Stimulated activated naive CD8-positive, alpha-beta T cell treated with anti-CD3 and anti-CD28 coated beads, Interleukin-15, amount 100 ng/mL, for 72 hours (primary cell): ENCODE measurements around the gene JPH3.

Source experiments
- ATAC-seq: fragments of 150-1000 bp; cut with Tn5 transposase; 2 replicates; pipeline ENCODE4 v1.10.0; 2021; ENCODE audit warnings: mild to moderate bottlenecking, moderate library complexity
- DNase-seq, 2 donors: peaks; one replicate each; pipeline ENCODE4 v3.0.0; 2021 to 2022
- H3K27ac Mint-ChIP-seq, 2 donors: one replicate each; pipeline ENCODE4 v1.8.0; 2022; ENCODE audit warnings: mild to moderate bottlenecking in 2 of 2, mixed read lengths in 2 of 2, moderate library complexity in 2 of 2
- H3K27me3 Mint-ChIP-seq: one replicate; pipeline ENCODE4 v1.8.0; 2022; ENCODE audit warnings: mixed read lengths
- H3K4me1 Mint-ChIP-seq: one replicate; pipeline ENCODE4 v1.8.0; 2022; ENCODE audit warnings: mild to moderate bottlenecking, mixed read lengths
- H3K4me3 Mint-ChIP-seq, 2 donors: one replicate each; pipeline ENCODE4 v1.8.0; 2022; ENCODE audit warnings: mild to moderate bottlenecking in 2 of 2, mixed read lengths in 2 of 2, moderate library complexity in 1 of 2
- H3K9me3 Mint-ChIP-seq, 2 donors: one replicate each; pipeline ENCODE4 v1.8.0; 2022; ENCODE audit warnings: mixed read lengths in 2 of 2

JPH3 gene

DNA sequence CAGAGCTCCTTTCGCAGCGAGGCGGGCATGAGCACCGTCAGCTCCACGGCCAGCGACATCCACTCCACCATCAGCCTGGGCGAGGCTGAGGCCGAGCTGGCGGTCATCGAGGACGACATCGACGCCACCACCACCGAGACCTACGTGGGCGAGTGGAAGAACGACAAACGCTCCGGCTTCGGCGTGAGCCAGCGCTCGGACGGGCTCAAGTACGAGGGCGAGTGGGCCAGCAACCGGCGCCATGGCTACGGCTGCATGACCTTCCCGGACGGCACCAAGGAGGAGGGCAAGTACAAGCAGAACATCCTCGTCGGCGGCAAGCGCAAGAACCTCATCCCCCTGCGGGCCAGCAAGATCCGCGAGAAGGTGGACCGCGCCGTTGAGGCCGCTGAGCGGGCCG is 42.3 kb downstream of the JPH3 start:
- H3K4me1 Mint-ChIP-seq: no peaks in the 10 kb centered on the region
- no peak overlapping the region for H3K4me3 Mint-ChIP-seq
- H3K9me3 Mint-ChIP-seq: no peaks in the 10 kb centered on the region
- DNase-seq (no peak), ATAC-seq (no peak)
- peak overlapping the region in 1 of 2 donors; percentile 72 for H3K27ac Mint-ChIP-seq
- H3K27me3 Mint-ChIP-seq: peaks cover 10% of the 10 kb centered on the region

GRCh38 chr16:87645802-87646201 is 43.5 kb downstream of the JPH3 start:
- ATAC-seq: no peak
- no peaks in the 10 kb centered on the region for H3K9me3 Mint-ChIP-seq
- H3K27ac Mint-ChIP-seq: no peak overlapping the region
- no peak overlapping the region for H3K4me3 Mint-ChIP-seq
- H3K4me1 Mint-ChIP-seq: no peaks in the 10 kb centered on the region
- peaks cover 10% of the 10 kb centered on the region for H3K27me3 Mint-ChIP-seq
- DNase-seq: no peak

GRCh38 chr16:87647431-87648185 is 45.3 kb downstream of the JPH3 start:
- DNase-seq: no peak
- H3K4me1 Mint-ChIP-seq: no peaks in the 10 kb centered on the region
- peaks cover 17% of the 10 kb centered on the region for H3K27me3 Mint-ChIP-seq
- no peak overlapping the region for H3K27ac Mint-ChIP-seq
- ATAC-seq: no peak
- H3K4me3 Mint-ChIP-seq: no peak overlapping the region
- H3K9me3 Mint-ChIP-seq: no peaks in the 10 kb centered on the region

- no peak overlapping the region for H3K27ac Mint-ChIP-seq
- peaks cover 17% of the 10 kb centered on the region for H3K27me3 Mint-ChIP-seq
- no peaks in the 10 kb centered on the region for H3K9me3 Mint-ChIP-seq
- no peak for DNase-seq
- no peaks in the 10 kb centered on the region for H3K4me1 Mint-ChIP-seq
- H3K4me3 Mint-ChIP-seq: no peak overlapping the region
- ATAC-seq: no peak
Observed at GRCh38 chr16:87648236-87648635, 45.9 kb downstream of the JPH3 start.

- DNase-seq (no peak), ATAC-seq (no peak)
- Mint-ChIP-seq H3K9me3 (no peaks in the 10 kb centered on the region), H3K27me3 (peaks cover 17% of the 10 kb centered on the region), H3K27ac (no peak overlapping the region), H3K4me3 (no peak overlapping the region), H3K4me1 (no peaks in the 10 kb centered on the region)
Observed at GRCh38 chr16:87648698-87649487, 46.6 kb downstream of the JPH3 start.

DNA sequence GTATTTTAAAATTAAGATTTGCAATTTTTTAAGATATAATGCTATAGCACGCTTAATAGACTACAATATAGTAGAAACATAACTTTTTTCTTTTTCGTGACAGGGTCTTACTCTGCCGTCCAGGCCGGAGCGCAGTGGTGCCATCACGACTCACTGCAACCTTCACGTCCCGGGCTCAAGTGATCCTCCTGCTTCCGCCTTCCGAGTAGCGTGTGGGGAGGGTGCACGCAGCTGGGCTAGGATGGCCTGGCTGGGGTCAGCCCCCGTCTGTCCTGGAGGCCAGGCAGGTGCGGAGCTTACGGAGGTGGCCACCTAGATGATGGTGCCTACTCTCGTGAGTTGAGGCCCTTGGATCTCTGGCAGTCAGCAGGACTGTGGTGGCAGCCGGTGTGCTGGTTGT is 50.1 kb downstream of the JPH3 start:
- H3K4me3 Mint-ChIP-seq: no peak overlapping the region
- ATAC-seq (no peak), DNase-seq (no peak)
- H3K27ac Mint-ChIP-seq: no peak overlapping the region
- H3K27me3 Mint-ChIP-seq: peaks cover 17% of the 10 kb centered on the region
- H3K9me3 Mint-ChIP-seq: no peaks in the 10 kb centered on the region
- no peaks in the 10 kb centered on the region for H3K4me1 Mint-ChIP-seq

GRCh38 chr16:87652799-87653198 is 50.5 kb downstream of the JPH3 start:
- Mint-ChIP-seq H3K27ac (peak overlapping the region in 1 of 2 donors; percentile 7), H3K4me1 (no peaks in the 10 kb centered on the region), H3K4me3 (no peak overlapping the region), H3K9me3 (no peaks in the 10 kb centered on the region), H3K27me3 (peaks cover 14% of the 10 kb centered on the region)
- ATAC-seq (no peak), DNase-seq (no peak)

- DNase-seq (no peak), ATAC-seq (peak; percentile 68)
- Mint-ChIP-seq H3K9me3 (no peaks in the 10 kb centered on the region), H3K27ac (peak overlapping the region in 1 of 2 donors; percentile 7), H3K27me3 (peaks cover 10% of the 10 kb centered on the region), H3K4me1 (no peaks in the 10 kb centered on the region), H3K4me3 (no peak overlapping the region)
Observed at GRCh38 chr16:87653234-87653633, 50.9 kb downstream of the JPH3 start.

DNA sequence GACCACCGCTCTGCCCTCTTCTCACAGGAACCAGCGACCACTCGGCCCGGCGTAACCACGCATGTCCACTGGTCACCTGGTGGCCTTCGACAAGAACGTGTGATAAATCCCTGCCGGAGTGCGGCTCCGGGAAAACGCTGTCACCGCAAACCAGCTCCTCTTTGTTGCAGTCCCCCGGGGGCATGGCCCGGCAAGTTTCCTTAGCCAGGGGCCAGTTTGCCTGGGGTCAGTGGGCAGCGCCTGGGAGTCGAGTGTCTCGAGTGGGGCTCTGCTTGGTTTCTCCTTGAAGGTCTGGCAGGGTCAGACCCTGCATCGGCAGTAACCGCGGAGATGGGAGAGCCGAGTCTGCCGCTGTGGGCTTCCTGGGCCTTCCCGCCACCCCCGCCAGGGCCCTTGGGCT is 52.5 kb downstream of the JPH3 start:
- ATAC-seq (no peak), DNase-seq (no peak)
- Mint-ChIP-seq H3K9me3 (no peaks in the 10 kb centered on the region), H3K27ac (no peak overlapping the region), H3K27me3 (peaks cover 7% of the 10 kb centered on the region), H3K4me1 (no peaks in the 10 kb centered on the region), H3K4me3 (no peak overlapping the region)

- ATAC-seq (no peak), DNase-seq (no peak)
- Mint-ChIP-seq H3K4me1 (peaks cover 3% of the 10 kb centered on the region), H3K9me3 (no peaks in the 10 kb centered on the region), H3K4me3 (no peak overlapping the region), H3K27me3 (peaks cover 20% of the 10 kb centered on the region), H3K27ac (no peak overlapping the region)
Observed at GRCh38 chr16:87656328-87656727, 54.0 kb downstream of the JPH3 start.

- no peak for DNase-seq
- Mint-ChIP-seq H3K27ac (no peak overlapping the region), H3K4me1 (peaks cover 11% of the 10 kb centered on the region), H3K27me3 (peaks cover 30% of the 10 kb centered on the region), H3K4me3 (no peak overlapping the region), H3K9me3 (no peaks in the 10 kb centered on the region)
- no peak for ATAC-seq
Observed at GRCh38 chr16:87657621-87658192, 55.4 kb downstream of the JPH3 start.

DNA sequence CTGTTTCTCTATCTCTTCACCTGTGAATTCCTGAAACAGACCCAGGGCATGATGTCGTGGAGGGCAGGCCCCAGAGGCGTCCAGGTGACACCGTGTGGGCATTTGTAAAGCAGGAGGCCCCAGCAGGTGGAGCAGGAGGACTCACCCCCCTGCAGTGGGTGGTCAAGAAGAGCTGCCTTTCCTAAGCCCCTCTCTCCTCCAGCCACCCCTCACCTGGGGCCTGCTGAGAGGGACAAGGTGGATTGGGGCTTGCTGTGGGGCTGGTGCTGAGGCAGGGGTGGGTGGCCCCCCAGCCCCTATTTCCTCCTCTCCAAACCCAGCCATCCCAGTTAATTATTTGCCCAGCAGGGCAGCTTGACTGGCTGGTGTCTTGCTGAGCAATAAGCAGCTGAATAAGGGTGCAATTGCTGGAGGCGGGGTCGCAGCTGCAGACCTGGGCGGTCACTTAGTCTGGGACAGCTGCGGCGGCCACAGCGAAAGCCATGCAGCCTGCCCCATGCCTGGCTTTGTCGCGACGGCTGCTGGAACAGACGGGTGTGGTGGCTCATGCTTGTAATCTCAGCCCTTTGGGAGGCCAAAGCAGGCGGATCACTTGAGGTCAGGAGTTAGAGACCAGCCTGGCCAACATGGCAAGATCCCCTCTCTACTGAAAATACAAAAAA is 56.4 kb downstream of the JPH3 start:
- Mint-ChIP-seq H3K4me3 (no peak overlapping the region), H3K4me1 (peaks cover 11% of the 10 kb centered on the region), H3K27ac (peak overlapping the region in 1 of 2 donors; percentile 59), H3K27me3 (peaks cover 35% of the 10 kb centered on the region), H3K9me3 (no peaks in the 10 kb centered on the region)
- no peak for ATAC-seq
- no peak for DNase-seq

GRCh38 chr16:87661561-87661960 is 59.3 kb downstream of the JPH3 start:
- DNase-seq: peak; percentile 19 to 31
- peak overlapping the region in 1 of 2 donors; percentile 42 for H3K27ac Mint-ChIP-seq
- no peaks in the 10 kb centered on the region for H3K9me3 Mint-ChIP-seq
- H3K4me3 Mint-ChIP-seq: no peak overlapping the region
- H3K27me3 Mint-ChIP-seq: peaks cover 35% of the 10 kb centered on the region
- peaks cover 11% of the 10 kb centered on the region for H3K4me1 Mint-ChIP-seq
- peak; percentile 70 for ATAC-seq

GRCh38 chr16:87662254-87663204 is 60.2 kb downstream of the JPH3 start:
- DNase-seq: no peak
- H3K4me1 Mint-ChIP-seq: peaks cover 11% of the 10 kb centered on the region
- no peaks in the 10 kb centered on the region for H3K9me3 Mint-ChIP-seq
- H3K27me3 Mint-ChIP-seq: peaks cover 35% of the 10 kb centered on the region
- no peak overlapping the region for H3K27ac Mint-ChIP-seq
- no peak for ATAC-seq
- no peak overlapping the region for H3K4me3 Mint-ChIP-seq

GRCh38 chr16:87664792-87665191 is 62.5 kb downstream of the JPH3 start:
- Mint-ChIP-seq H3K4me3 (no peak overlapping the region), H3K4me1 (peaks cover 11% of the 10 kb centered on the region), H3K27ac (no peak overlapping the region), H3K27me3 (peaks cover 43% of the 10 kb centered on the region), H3K9me3 (no peaks in the 10 kb centered on the region)
- ATAC-seq (no peak), DNase-seq (no peak)
